Sigmoid colon (tissue), 7 donors: Measurements from ENCODE around the gene REPS2. TPM values are rescaled to one million over a fixed set of nuclear protein-coding genes. Genes with fewer than 3 reads are reported as not detected.

Experiments
- DNase-seq: peaks from one replicate; pipeline ENCODE4 v3.0.0-alpha.2; 2019
- H3K27ac ChIP-seq, 4 donors: fragments of 200-600 bp; sonication (generic); one replicate each; pipeline ENCODE4 v1.5.1; 2016 to 2019; ENCODE audit warnings: mild to moderate bottlenecking in 1 of 4
- H3K27me3 ChIP-seq, 3 donors: fragments of 200-600 bp; sonication (generic); one replicate each; pipeline ENCODE4 v1.5.1; 2019; ENCODE audit warnings: mild to moderate bottlenecking in 1 of 3
- H3K36me3 ChIP-seq, 4 donors: fragments of 200-600 bp; sonication (generic); one replicate each; pipeline ENCODE4 v1.5.1; 2016 to 2019
- H3K4me1 ChIP-seq, 4 donors: fragments of 200-600 bp; sonication (generic); one replicate each; pipeline ENCODE4 v1.5.1; 2017 to 2019
- H3K4me3 ChIP-seq, 4 donors: fragments of 200-600 bp; sonication (generic); one replicate each; pipeline ENCODE4 v1.5.1; 2017 to 2019; ENCODE audit warnings: mild to moderate bottlenecking in 2 of 4, moderate library complexity in 1 of 4
- H3K9me3 ChIP-seq, 4 donors: fragments of 200-600 bp in 3 of 4; sonication (generic) in 3 of 4; one replicate each; pipeline versions ENCODE4 v1.5.1 to v1.6.1; 2013 to 2019
- EP300 ChIP-seq, 4 donors: sonication (generic); formaldehyde crosslinking; IDR thresholded peaks; one replicate each; pipeline ENCODE4 v1.6.1; 2017; ENCODE audit warnings: antibody characterized with exemption in 4 of 4
- POLR2A ChIP-seq, 2 donors: fragments of 450-650 bp; IDR thresholded peaks; one replicate each; pipeline ENCODE4 v1.6.1; 2016; ENCODE audit warnings: antibody characterized with exemption in 2 of 2, mild to moderate bottlenecking in 2 of 2, moderate library complexity in 2 of 2
- POLR2AphosphoS5 ChIP-seq, 4 donors: sonication (generic); formaldehyde crosslinking; IDR thresholded peaks; one replicate each; pipeline ENCODE4 v1.6.1; 2017; ENCODE audit warnings: antibody characterized with exemption in 4 of 4
- WGBS, 2 donors: extraction: QIAGEN DNeasy Blood & Tissue Kit; methylation state at CpG; one replicate each; pipeline ENCODE4 v1.1.7; 2013; 5-methylcytosine and 5-hydroxymethylcytosine counted together
- intact Hi-C: fragments of 100-400 bp; cut with DNase I; formaldehyde crosslinking; loops from one replicate; pipeline ENCODE4 v1.15.1; 2023
- polyA plus RNA-seq, 3 donors: library from polyadenylated mRNA; stranded (reverse); fragments of 200-250 nt; gene quantifications; one replicate each; pipeline ENCODE4 v1.2.3, GENCODE V29; 2013
- total RNA-seq, 4 donors: library from RNA; depleted of rRNA; stranded (reverse); fragments of >200 nt; gene quantifications; one replicate each; pipeline ENCODE4 v1.1.0, GENCODE V29; 2016
- TF ChIP-seq, protein P1 (sequence below), 4 experiments: fragments of 450-650 bp in 3 of 4; fragments of 200-600 bp in 1 of 4; IDR thresholded peaks; one replicate each; pipeline ENCODE4 v1.5.1; 2016 to 2019; ENCODE audit warnings: antibody characterized with exemption in 4 of 4, mild to moderate bottlenecking in 3 of 4, moderate library complexity in 2 of 4
- donor health status: healthy with polysubstance abuse.
- donor health status: Bipolar disorder and iron deficiency.
- donor health status: healthy.

The REPS2 gene
- total and polyA plus RNA-seq, 7 donors, result 2.4 to 10.9 (median 6.1) TPM

DNA sequence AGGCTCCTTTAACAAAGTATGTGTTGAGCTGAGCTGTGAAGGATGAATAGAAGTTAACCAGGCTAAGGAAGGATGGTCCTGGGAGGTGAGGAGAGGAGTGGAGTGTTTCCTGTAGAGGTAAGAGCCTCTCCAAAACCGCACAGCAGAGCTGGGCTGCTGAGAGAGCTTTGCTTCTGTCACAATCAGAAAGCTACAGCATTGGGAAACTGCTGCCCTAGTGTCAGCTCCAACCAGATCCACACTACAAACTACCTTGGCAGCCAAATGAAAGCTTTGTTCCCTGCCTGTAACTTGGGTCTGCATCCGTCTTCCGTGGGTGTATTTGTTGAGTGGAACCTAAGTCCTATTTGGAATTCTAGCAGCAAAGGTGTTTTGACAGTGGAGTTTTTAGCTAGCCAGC is 91.8 kb downstream of the REPS2 start:
- no peak for TF ChIP-seq POLR2AphosphoS5 (IDR thresholded peaks at IDR 0.05)
- TF ChIP-seq POLR2A (IDR thresholded peaks at IDR 0.05), result no peak
- TF ChIP-seq, protein P1, sequence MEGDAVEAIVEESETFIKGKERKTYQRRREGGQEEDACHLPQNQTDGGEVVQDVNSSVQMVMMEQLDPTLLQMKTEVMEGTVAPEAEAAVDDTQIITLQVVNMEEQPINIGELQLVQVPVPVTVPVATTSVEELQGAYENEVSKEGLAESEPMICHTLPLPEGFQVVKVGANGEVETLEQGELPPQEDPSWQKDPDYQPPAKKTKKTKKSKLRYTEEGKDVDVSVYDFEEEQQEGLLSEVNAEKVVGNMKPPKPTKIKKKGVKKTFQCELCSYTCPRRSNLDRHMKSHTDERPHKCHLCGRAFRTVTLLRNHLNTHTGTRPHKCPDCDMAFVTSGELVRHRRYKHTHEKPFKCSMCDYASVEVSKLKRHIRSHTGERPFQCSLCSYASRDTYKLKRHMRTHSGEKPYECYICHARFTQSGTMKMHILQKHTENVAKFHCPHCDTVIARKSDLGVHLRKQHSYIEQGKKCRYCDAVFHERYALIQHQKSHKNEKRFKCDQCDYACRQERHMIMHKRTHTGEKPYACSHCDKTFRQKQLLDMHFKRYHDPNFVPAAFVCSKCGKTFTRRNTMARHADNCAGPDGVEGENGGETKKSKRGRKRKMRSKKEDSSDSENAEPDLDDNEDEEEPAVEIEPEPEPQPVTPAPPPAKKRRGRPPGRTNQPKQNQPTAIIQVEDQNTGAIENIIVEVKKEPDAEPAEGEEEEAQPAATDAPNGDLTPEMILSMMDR (IDR thresholded peaks at IDR 0.05), result no peak
- no peak for TF ChIP-seq EP300 (IDR thresholded peaks at IDR 0.05)
- intact Hi-C loops, result no loop called here
- peak; percentile 70 for DNase-seq
- no peaks in the 10 kb centered on the region for H3K27me3 ChIP-seq
- H3K27ac ChIP-seq, result peak overlapping the region; percentile 70 to 77 (median 73)
- no peak overlapping the region for H3K4me3 ChIP-seq
- H3K9me3 ChIP-seq, result no peaks in the 10 kb centered on the region
- whole genome bisulfite sequencing, 2 donors, result 68 to 93% methylated on average over 3 of the region's 3 CpGs
- no peaks in the 10 kb centered on the region for H3K36me3 ChIP-seq
- peaks cover 0 to 36% (median 14%) of the 10 kb centered on the region in 4 donors for H3K4me1 ChIP-seq

DNA sequence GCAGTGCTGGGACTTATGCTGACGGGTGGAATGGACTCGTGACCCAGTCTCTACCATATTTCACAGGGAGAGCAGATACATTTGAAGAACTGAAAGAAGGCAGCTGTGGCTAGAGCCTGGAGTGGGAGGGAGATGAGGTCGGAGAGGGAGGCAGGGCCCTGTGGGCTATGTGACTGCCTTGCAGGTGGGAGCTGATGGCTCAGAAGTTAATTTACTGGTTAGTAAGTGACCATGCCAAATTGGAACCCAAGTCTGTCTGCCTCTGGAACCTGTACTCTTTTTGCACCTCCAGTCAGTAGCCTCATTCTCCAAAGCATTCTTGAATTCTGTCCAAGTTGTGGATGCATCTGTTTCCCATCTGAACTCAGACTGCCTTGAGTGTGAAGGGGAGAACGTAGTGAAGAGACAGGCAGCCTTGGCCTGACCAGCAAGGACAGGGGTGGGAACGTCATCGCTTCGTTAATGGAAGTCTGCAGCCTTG is 92.3 kb downstream of the REPS2 start:
- H3K27me3 ChIP-seq, result no peaks in the 10 kb centered on the region
- no peak overlapping the region for H3K4me3 ChIP-seq
- no peaks in the 10 kb centered on the region for H3K36me3 ChIP-seq
- 58 to 85% methylated on average over 7 of the region's 7 CpGs for WGBS, 2 donors
- DNase-seq, result peak; percentile 81
- no peaks in the 10 kb centered on the region for H3K9me3 ChIP-seq
- intact Hi-C loops, result no loop called here
- H3K27ac ChIP-seq, result peak overlapping the region; percentile 70 to 77 (median 73)
- TF ChIP-seq, protein P1 (IDR thresholded peaks at IDR 0.05), result no peak
- no peak for TF ChIP-seq POLR2A (IDR thresholded peaks at IDR 0.05)
- TF ChIP-seq EP300 (IDR thresholded peaks at IDR 0.05), result peak in 2 of 4 donors; percentile 47 to 54
- TF ChIP-seq POLR2AphosphoS5 (IDR thresholded peaks at IDR 0.05), result peak; percentile 57 to 84 (median 78)
- H3K4me1 ChIP-seq, result peaks cover 0 to 36% (median 14%) of the 10 kb centered on the region in 4 donors

DNA sequence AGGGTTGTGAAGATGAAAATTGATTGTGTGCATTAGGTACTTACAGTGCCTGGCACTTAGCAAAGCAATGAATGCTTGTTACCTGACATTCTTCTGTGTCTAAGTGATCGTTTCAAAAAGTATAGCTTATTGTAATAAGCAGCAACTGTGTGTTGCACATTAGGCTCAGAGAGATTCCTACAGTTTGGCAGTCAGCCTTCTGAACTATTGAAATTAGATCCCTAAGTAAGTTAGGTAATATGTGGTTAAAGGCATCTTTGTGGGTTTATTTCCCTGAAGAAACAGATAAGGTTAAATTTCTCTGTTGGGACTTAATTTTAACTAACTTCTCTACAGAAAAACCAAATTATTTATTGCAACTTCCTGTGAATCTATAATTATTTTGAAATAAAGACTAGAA is 93.4 kb downstream of the REPS2 start:
- TF ChIP-seq POLR2AphosphoS5 (IDR thresholded peaks at IDR 0.05) (no peak), POLR2A (IDR thresholded peaks at IDR 0.05) (no peak), EP300 (IDR thresholded peaks at IDR 0.05) (no peak)
- TF ChIP-seq, protein P1 (IDR thresholded peaks at IDR 0.05), result no peak
- no peaks in the 10 kb centered on the region for H3K9me3 ChIP-seq
- no peak for DNase-seq
- H3K4me1 ChIP-seq, result peaks cover 0 to 36% (median 14%) of the 10 kb centered on the region in 4 donors
- H3K36me3 ChIP-seq, result no peaks in the 10 kb centered on the region
- H3K27ac ChIP-seq, result peak overlapping the region in 3 of 4 donors; percentile 73 to 77 (median 73)
- H3K4me3 ChIP-seq, result no peak overlapping the region
- 87 to 93% methylated on average over 1 of the region's 1 CpG for WGBS, 2 donors
- intact Hi-C loops, result no loop called here
- no peaks in the 10 kb centered on the region for H3K27me3 ChIP-seq

DNA sequence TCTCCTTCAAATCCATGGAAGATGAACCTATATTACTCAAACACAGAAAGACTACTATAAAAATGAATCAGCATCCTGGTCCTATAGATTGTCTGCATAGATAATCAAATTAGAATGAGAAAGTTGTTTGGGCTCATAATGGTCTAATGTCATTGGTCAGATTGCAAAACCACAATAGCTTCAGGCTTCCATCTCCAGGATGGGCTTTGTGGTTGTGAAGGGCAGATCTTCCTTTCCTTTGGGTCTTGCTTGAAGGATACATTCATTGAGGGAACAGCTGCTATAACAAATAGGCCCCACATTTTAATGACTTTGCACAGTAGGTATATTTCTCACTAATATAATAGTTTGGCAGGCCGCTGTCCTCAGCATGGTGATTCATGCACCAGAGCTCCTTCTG is 94.3 kb downstream of the REPS2 start:
- DNase-seq, result no peak
- TF ChIP-seq EP300 (IDR thresholded peaks at IDR 0.05) (no peak), POLR2A (IDR thresholded peaks at IDR 0.05) (no peak), POLR2AphosphoS5 (IDR thresholded peaks at IDR 0.05) (no peak)
- TF ChIP-seq, protein P1 (IDR thresholded peaks at IDR 0.05), result no peak

DNA sequence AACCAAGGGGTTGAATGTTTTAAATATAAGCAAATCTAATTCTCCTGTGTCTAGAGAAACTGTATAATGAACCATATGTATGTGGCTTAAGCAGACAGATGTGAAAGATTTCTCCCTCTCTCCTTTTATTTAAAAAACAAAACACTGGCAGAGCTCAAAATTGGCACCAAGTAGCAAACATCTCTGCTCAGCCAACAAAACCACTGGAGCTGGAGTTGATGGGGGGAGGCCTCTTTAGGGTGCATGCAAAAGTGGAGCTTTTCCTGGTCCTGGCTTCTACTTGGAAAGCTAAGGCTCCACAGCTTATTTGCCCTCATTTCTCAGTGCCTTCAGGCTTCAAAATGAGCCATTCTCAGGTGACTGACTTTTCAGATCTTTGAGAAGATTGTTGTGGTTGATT is 95.6 kb downstream of the REPS2 start:
- Histone ChIP-seq H3K36me3 (no peaks in the 10 kb centered on the region), H3K4me3 (no peak overlapping the region), H3K27me3 (no peaks in the 10 kb centered on the region), H3K4me1 (peaks cover 0 to 31% (median 14%) of the 10 kb centered on the region in 4 donors), H3K9me3 (no peaks in the 10 kb centered on the region), H3K27ac (peak overlapping the region in 2 of 4 donors; percentile 27 to 35)
- TF ChIP-seq, protein P1 (IDR thresholded peaks at IDR 0.05), result no peak
- TF ChIP-seq EP300 (IDR thresholded peaks at IDR 0.05), result no peak
- no peak for TF ChIP-seq POLR2AphosphoS5 (IDR thresholded peaks at IDR 0.05)
- no peak for TF ChIP-seq POLR2A (IDR thresholded peaks at IDR 0.05)
- intact Hi-C loops, result no loop called here
- DNase-seq, result no peak

More for the DNA sequence above, 94.3 kb downstream of the REPS2 start:
- Histone ChIP-seq H3K27ac (peak overlapping the region in 1 of 4 donors; percentile 35), H3K36me3 (no peaks in the 10 kb centered on the region), H3K27me3 (no peaks in the 10 kb centered on the region), H3K4me1 (peaks cover 0 to 36% (median 14%) of the 10 kb centered on the region in 4 donors), H3K4me3 (no peak overlapping the region), H3K9me3 (no peaks in the 10 kb centered on the region)
- WGBS, 2 donors, result 100% methylated on average over 1 of the region's 1 CpG
- intact Hi-C loops, result no loop called here
